Lower leg skin (tissue), 4 donors: ENCODE measurements around the gene PTPRN2. TPM values are rescaled to one million over a fixed set of nuclear protein-coding genes. Genes with fewer than 3 reads are reported as not detected.

ENCODE experiments used
- DNase-seq, 2 donors: peaks; one replicate each; pipeline ENCODE4 v3.0.0-alpha.2; 2019; ENCODE audit warnings: low spot score in 2 of 2
- H3K4me3 ChIP-seq: fragments of 200-600 bp; sonication (generic); 2 replicates; pipeline ENCODE4 v1.5.1; 2017; ENCODE audit warnings: mild to moderate bottlenecking, low read depth; ENCODE audit not compliant: poor library complexity, severe bottlenecking
- POLR2A ChIP-seq, 2 donors: fragments of 450-650 bp; IDR thresholded peaks; one replicate each; pipeline ENCODE4 v1.6.1; 2016 to 2017; ENCODE audit warnings: antibody characterized with exemption in 2 of 2, mild to moderate bottlenecking in 1 of 2, moderate library complexity in 1 of 2
- WGBS, 2 donors: methylation state at CpG; one replicate each; pipeline ENCODE4 v1.1.5; 2018; 5-methylcytosine and 5-hydroxymethylcytosine counted together
- intact Hi-C: fragments of 100-400 bp; cut with DNase I; formaldehyde crosslinking; loops from one replicate; pipeline ENCODE4 v1.15.0; 2023; ENCODE audit warnings: low total_unique reads
- total RNA-seq, 4 donors: library from RNA; depleted of rRNA; stranded (reverse); fragments of >200 nt; gene quantifications; one replicate each; pipeline ENCODE4 v1.1.0, GENCODE V29; 2016
- TF ChIP-seq, protein P1 (sequence below), 3 donors: fragments of 450-650 bp; IDR thresholded peaks; one replicate each; pipeline ENCODE4 v1.5.1; 2016; ENCODE audit warnings: antibody characterized with exemption in 3 of 3, mild to moderate bottlenecking in 3 of 3, moderate library complexity in 2 of 3

The PTPRN2 gene
- total RNA-seq, 4 donors from 2014 or later, result 0.11 to 1.6 (median 0.92) TPM

GRCh38 chr7:157694376-157694665 lies 893.3 kb downstream of the PTPRN2 start:
- intact Hi-C loops, result no loop called here
- DNase-seq, result peak in 1 of 2 donors; percentile 72
- TF ChIP-seq POLR2A (IDR thresholded peaks at IDR 0.05), result no peak
- TF ChIP-seq, protein P1, sequence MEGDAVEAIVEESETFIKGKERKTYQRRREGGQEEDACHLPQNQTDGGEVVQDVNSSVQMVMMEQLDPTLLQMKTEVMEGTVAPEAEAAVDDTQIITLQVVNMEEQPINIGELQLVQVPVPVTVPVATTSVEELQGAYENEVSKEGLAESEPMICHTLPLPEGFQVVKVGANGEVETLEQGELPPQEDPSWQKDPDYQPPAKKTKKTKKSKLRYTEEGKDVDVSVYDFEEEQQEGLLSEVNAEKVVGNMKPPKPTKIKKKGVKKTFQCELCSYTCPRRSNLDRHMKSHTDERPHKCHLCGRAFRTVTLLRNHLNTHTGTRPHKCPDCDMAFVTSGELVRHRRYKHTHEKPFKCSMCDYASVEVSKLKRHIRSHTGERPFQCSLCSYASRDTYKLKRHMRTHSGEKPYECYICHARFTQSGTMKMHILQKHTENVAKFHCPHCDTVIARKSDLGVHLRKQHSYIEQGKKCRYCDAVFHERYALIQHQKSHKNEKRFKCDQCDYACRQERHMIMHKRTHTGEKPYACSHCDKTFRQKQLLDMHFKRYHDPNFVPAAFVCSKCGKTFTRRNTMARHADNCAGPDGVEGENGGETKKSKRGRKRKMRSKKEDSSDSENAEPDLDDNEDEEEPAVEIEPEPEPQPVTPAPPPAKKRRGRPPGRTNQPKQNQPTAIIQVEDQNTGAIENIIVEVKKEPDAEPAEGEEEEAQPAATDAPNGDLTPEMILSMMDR (IDR thresholded peaks at IDR 0.05), result no peak
- H3K4me3 ChIP-seq, result no peak overlapping the region
- WGBS, 2 donors, result 24 to 28% methylated on average over 6 of the region's 6 CpGs

GRCh38 chr7:157693521-157694375 lies 893.9 kb downstream of the PTPRN2 start:
- intact Hi-C loops, result no loop called here
- 5 to 10% methylated on average over 27 to 36 of the region's 64 CpGs for WGBS, 2 donors
- TF ChIP-seq POLR2A (IDR thresholded peaks at IDR 0.05), result no peak
- TF ChIP-seq, protein P1 (IDR thresholded peaks at IDR 0.05), result no peak
- H3K4me3 ChIP-seq, result no peak overlapping the region
- DNase-seq, result peak in 1 of 2 donors; percentile 26

GRCh38 chr7:157693071-157693520 lies 894.5 kb downstream of the PTPRN2 start:
- DNase-seq, result peak in 1 of 2 donors; percentile 59
- intact Hi-C loops, result no loop called here
- no peak for TF ChIP-seq POLR2A (IDR thresholded peaks at IDR 0.05)
- no peak overlapping the region for H3K4me3 ChIP-seq
- 5 to 9% methylated on average over 9 to 13 of the region's 47 CpGs for WGBS, 2 donors

- intact Hi-C loops, result no loop called here
- peak in 1 of 2 donors; percentile 67 for DNase-seq
- no peak overlapping the region for H3K4me3 ChIP-seq
- TF ChIP-seq, protein P1 (IDR thresholded peaks at IDR 0.05), result no peak
- 8 to 11% methylated on average over 26 to 43 of the region's 44 CpGs for WGBS, 2 donors
These were observed 895.1 kb downstream of the PTPRN2 start for GRCh38 chr7:157692460-157693011.

- no peak for TF ChIP-seq POLR2A (IDR thresholded peaks at IDR 0.05)
- TF ChIP-seq, protein P1 (IDR thresholded peaks at IDR 0.05), result no peak
- no peak overlapping the region for H3K4me3 ChIP-seq
- DNase-seq, result peak in 1 of 2 donors; percentile 79
- intact Hi-C loops, result no loop called here
- 6 to 7% methylated on average over 43 to 52 of the region's 64 CpGs for WGBS, 2 donors
These were observed 895.8 kb downstream of the PTPRN2 start for GRCh38 chr7:157691586-157692459.
